GM18951 (cell line): ENCODE data around the gene ADAM12.

Experiments
- POLR2A ChIP-seq: IDR thresholded peaks from 4 replicates; pipeline ENCODE4 v1.6.1; 2011; ENCODE audit warnings: mild to moderate bottlenecking; ENCODE audit not compliant: insufficient read length, insufficient read depth; ENCODE audit errors: extremely low read depth
- in situ Hi-C: fragments of 300-500 bp; cut with MboI; formaldehyde crosslinking; loops from one replicate; pipeline ENCODE4 v1.12.0; 2022; ENCODE audit warnings: low sequenced_read_pairs, mixed read lengths, inconsistent platforms; ENCODE audit not compliant: unreplicated experiment

Gene ADAM12

GRCh38 chr10:126087153-126087680, 301.1 kb downstream of the ADAM12 start:
- TF ChIP-seq POLR2A: no peak
- in situ Hi-C loops: no loop called here

GRCh38 chr10:126085806-126086205, 302.5 kb downstream of the ADAM12 start:
- no peak for TF ChIP-seq POLR2A
- in situ Hi-C loops: no loop called here

- in situ Hi-C loops: no loop called here
- no peak for TF ChIP-seq POLR2A
Observed at GRCh38 chr10:126084369-126084768, 303.9 kb downstream of the ADAM12 start.

GRCh38 chr10:126083009-126083408, 305.3 kb downstream of the ADAM12 start:
- in situ Hi-C loops: no loop called here
- no peak for TF ChIP-seq POLR2A

GRCh38 chr10:126081841-126082466, 306.3 kb downstream of the ADAM12 start:
- in situ Hi-C loops: no loop called here
- no peak for TF ChIP-seq POLR2A

GRCh38 chr10:126080879-126081411, 307.3 kb downstream of the ADAM12 start:
- in situ Hi-C loops: no loop called here

GRCh38 chr10:126080291-126080825, 307.9 kb downstream of the ADAM12 start:
- in situ Hi-C loops: no loop called here
- no peak for TF ChIP-seq POLR2A

More at GRCh38 chr10:126080879-126081411, 307.3 kb downstream of the ADAM12 start:
- no peak for TF ChIP-seq POLR2A

GRCh38 chr10:126075009-126075408, 313.3 kb downstream of the ADAM12 start:
- in situ Hi-C loops: no loop called here

GRCh38 chr10:126074291-126074690, 314.0 kb downstream of the ADAM12 start:
- no peak for TF ChIP-seq POLR2A
- in situ Hi-C loops: no loop called here

More at GRCh38 chr10:126075009-126075408, 313.3 kb downstream of the ADAM12 start:
- no peak for TF ChIP-seq POLR2A

GRCh38 chr10:126073606-126074005, 314.7 kb downstream of the ADAM12 start:
- in situ Hi-C loops: no loop called here
- no peak for TF ChIP-seq POLR2A

GRCh38 chr10:126072622-126073021, 315.7 kb downstream of the ADAM12 start:
- TF ChIP-seq POLR2A: no peak
- in situ Hi-C loops: no loop called here

GRCh38 chr10:126070476-126071215, 317.6 kb downstream of the ADAM12 start:
- TF ChIP-seq POLR2A: no peak
- in situ Hi-C loops: no loop called here

- TF ChIP-seq POLR2A: no peak
- in situ Hi-C loops: no loop called here
Observed at GRCh38 chr10:126068322-126068721, 320.0 kb downstream of the ADAM12 start.
